HG02938 (cell line): ENCODE data around the gene AKR7A3.
"Not testable (repeated sequence)": the region's sequence is repeated elsewhere in the genome, so short reads cannot be mapped to it uniquely, and the experiment has no call there.

Experiments used
- ATAC-seq: cut with Tn5 transposase; IDR thresholded peaks from one replicate; pipeline ENCODE4 v1.9.1; 2021; ENCODE audit warnings: mild to moderate bottlenecking, moderate library complexity; ENCODE audit not compliant: unreplicated experiment

Gene AKR7A3

DNA sequence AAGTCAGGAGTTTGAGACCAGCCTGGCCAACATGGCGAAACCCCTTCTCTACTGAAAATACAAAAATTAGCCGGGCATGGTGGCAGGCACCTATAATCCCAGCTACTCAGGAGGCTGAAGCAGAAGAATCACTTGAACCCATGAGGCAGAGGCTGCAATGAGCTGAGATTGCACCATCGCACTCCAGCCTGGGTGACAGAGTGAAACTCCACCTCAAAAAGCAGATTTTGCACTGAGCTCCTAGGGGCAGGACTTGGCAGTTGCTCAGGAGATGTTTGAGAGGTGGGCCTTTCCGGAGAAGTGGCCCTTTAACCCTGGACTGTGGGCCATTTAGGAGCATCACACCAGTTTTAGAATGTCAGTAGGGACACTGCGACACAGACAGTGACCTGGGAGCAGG, 32.3 kb downstream of the AKR7A3 start:
- not testable (repeated sequence) for ATAC-seq

DNA sequence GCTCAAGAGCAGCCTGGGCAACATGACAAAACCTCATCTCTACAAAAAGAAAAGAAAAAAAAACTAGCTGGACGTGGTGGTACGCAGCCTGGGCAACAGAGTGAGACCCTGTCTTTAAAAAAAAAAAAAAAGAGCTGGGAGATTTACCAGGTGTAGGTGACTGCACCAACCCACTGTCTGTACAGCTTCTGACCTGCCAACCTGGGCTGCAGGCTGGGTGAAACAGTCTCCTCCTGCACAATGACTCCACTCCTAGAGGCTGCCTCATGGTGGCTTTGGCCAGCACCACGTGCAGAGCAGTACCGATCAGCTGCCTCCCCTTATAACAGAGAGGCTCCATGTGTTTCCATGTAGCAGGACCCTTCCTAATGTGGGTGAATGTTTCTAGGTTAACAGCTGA, 33.3 kb downstream of the AKR7A3 start:
- no peak for ATAC-seq

DNA sequence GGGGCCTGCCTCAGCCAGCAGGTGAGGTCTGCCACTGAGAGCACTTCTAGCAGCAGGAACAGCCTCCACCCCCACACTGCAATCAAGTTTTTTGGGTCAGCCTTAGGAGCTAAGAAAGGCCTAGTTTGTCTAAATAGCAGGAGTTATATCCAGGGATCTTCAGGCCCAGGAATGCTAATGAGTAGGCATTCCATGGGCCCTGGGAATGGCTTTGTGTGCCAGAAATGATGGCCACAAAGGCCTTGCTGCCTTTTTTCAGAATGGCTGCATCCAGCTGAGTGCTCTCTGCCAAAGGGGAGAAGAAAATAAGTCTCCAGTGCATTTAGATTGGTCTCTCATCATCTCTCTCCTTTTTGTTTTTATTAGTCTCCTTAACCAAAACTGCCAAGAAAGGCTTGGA, 34.2 kb downstream of the AKR7A3 start:
- no peak for ATAC-seq

DNA sequence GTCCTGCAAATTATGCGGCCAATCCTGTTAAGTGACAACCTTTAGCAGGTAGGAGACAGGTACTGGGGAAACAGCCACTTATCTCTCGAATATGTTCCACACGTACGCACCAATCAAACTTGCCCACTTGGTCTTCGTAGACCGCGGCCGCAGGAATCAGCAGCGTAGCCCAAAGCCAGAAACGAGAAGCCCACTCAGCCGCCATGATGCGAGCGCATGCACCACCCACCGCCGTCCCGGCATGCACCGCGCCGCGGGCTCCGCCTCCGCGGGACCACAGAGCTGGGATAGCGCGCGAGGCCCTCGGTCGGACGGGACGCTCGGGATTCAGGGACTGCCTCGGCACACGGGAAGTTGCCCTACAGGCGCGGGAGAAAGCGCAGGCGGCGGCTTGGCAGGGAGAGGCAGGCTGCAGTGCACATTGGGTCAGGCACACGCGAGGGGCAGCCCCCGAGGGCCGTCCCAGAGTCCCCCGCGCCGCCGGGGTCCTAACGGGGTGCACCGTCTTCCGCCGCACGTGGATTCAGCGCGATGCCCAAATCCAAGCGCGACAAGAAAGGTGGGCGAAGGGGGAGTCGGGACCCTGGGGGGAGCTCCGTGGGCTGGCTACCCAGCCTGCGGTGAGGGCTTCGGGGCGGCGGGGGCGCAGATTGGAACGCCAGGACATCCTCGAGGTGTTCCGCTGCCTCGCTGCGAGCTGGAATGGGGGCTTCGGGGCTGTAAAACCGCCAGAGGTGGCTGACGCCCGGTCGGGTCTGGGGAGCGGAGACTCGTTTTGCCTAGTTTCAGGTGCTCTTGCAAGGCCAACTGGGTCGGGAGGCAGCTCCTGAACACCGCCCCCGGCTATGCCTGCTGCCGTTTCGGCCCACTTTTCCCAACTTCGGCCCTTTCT, 37.0 kb downstream of the AKR7A3 start, which contains the start of the genes EMC1 and MRTO4:
Gene EMC1, minus strand, starts transcription at position 220 of the 892 bp plus-strand sequence. Its CDS starts 15 bp downstream, at position 205.
Gene MRTO4, plus strand, starts transcription at position 501 of the 892 bp plus-strand sequence. Its CDS starts 31 bp downstream, at position 532.
- ATAC-seq = peak; percentile 78

DNA sequence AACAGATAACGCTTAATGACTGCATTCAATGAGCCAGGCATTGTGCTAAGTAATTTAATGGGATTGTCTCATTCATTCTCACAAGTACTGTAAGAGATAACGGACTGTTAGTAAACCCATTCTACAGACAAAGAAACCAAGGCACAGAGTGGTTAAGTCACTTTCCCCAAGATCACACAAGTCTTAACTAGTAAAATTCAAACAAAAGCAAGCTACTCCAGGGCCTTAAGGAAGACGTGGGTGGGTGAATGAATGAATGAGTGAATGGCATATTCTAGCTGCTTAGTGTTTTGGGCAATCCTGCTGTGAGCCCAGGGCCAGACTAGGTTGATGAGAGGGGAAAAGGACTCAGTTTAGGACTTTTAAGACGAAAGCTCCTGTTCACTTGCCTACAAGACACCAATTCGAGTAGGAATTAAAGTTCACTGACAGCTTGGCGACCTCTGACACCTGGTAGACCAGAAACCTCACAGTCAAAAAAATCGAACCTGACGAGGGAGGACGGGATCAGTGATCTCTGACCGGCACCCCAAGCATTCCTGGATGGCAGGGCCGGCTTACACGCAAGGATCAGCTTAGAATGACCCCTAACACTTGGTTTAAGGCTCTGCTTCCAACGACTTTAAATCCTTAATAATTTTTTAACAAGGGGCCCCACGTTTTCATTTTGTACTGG, 37.8 kb downstream of the AKR7A3 start:
- no peak for ATAC-seq

DNA sequence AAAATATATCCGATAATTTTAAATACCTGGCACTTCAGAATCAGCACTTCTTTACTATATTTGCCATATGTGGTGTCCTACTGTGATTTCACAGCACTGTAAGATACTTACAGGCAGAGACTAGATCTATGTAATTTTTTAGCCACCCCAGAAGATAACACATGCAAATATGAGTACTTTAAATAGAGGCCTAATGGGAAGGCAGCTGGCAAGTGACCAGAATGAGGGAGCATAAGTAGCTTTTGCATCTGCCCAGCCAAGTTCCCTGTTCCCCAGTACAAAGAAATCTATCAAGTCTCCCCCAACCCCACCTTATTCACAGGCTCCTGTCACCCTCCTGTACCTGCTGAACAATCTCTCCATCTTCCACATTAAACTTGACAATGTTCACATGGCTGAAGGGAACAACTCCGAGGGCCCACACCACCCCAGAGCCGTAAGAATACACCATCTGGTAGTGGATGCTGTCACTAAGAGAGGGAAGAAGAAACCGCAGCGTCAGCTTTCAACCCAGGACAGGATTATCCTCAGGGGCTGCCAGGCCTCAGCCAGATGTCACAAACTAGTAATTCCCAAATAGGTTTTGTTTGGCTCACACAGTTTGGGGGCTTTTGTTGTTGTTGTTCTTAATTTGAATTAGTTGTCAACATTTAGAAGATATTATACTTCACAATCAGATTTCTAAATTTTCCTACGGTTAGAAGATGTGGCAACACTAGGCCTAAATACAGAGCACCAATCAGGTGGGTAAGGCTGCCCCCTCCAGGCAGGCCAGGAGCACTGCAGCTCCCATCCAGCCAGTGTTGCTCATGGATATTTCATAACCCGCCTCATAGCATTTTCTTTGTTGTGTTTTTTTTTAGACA, 47.7 kb downstream of the AKR7A3 start:
- no peak for ATAC-seq

DNA sequence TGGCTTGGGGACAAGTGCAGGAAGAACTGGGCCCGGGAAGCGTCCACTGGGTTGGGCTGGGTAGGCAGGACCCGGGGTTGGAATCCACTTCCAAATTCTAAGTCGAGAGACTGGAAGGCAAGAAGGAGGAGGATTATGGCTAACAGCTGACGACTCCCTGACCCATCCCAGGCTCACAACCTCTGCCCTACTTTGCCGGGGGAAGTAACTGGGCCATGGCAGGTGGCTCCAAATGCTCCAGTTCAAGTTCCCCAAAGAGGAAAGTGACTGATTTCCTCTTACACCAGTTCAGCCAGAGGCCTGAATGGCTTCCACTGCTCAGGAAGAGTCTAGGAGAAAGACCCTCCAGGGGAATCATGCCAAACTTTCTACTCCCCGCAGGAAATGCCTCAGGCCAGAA, 48.7 kb downstream of the AKR7A3 start:
- ATAC-seq = no peak

DNA sequence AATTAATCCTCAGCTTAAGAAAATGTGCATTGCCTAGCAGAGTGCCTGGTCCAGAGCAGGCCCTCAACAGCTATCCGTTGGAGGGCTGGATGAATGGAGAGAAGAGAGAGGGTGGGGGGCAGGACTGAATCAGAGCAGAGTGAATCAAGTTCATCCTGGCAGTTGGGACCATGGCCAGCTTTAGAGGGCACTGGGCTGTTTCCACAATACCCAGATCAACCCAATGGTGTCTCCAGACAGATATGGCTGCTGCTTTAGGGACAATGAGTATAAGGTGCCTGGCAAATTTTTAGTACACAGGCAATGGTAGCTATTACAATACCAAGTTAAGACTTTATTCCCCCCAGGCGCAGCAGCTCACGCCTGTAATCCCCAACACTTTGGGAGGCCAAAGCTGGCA, 54.3 kb downstream of the AKR7A3 start:
- no peak for ATAC-seq
